ENCODE measurements around the gene CZIB. TPM values are rescaled to one million over a fixed set of nuclear protein-coding genes. Genes with fewer than 3 reads are reported as not detected.

Gene CZIB
- total RNA-seq, 4 donors from 2014 or later: 43.1 to 74.4 (median 62.3) TPM

- TF ChIP-seq CTCF (IDR thresholded peaks at IDR 0.05): no peak
Observed at GRCh38 chr1:53260631-53261247, 40.3 kb upstream of the CZIB start.

GRCh38 chr1:53259932-53260331 is 39.5 kb upstream of the CZIB start:
- ATAC-seq (ENCODE audit: low FRiP score) (no peak), DNase-seq (ENCODE audit: low spot score) (no peak)
- no peak for TF ChIP-seq CTCF (IDR thresholded peaks at IDR 0.05)

More at GRCh38 chr1:53260631-53261247, 40.3 kb upstream of the CZIB start:
- ATAC-seq (ENCODE audit: low FRiP score): no peak
- DNase-seq (ENCODE audit: low spot score): no peak

- ATAC-seq (ENCODE audit: low FRiP score): no peak
- TF ChIP-seq CTCF (IDR thresholded peaks at IDR 0.05): no peak
- no peak for DNase-seq (ENCODE audit: low spot score)
Observed at GRCh38 chr1:53258216-53258615, 37.8 kb upstream of the CZIB start.

GRCh38 chr1:53257454-53258081 is 37.1 kb upstream of the CZIB start:
- no peak for DNase-seq (ENCODE audit: low spot score)
- ATAC-seq (ENCODE audit: low FRiP score): no peak
- TF ChIP-seq CTCF (IDR thresholded peaks at IDR 0.05): no peak

GRCh38 chr1:53256511-53257453 is 36.3 kb upstream of the CZIB start:
- TF ChIP-seq CTCF (IDR thresholded peaks at IDR 0.05): no peak
- ATAC-seq (ENCODE audit: low FRiP score): no peak

GRCh38 chr1:53255031-53255430 is 34.6 kb upstream of the CZIB start:
- no peak for TF ChIP-seq CTCF (IDR thresholded peaks at IDR 0.05)
- DNase-seq (ENCODE audit: low spot score) (no peak), ATAC-seq (ENCODE audit: low FRiP score) (no peak)

More at GRCh38 chr1:53256511-53257453, 36.3 kb upstream of the CZIB start:
- no peak for DNase-seq (ENCODE audit: low spot score)

Data from omental fat pad (tissue), 4 donors.